H1 (cell line): Measurements from ENCODE around the gene HIP1. TPM values are rescaled to one million over a fixed set of nuclear protein-coding genes. Genes with fewer than 3 reads are reported as not detected.

Source experiments
- CTCF ChIA-PET: fragments of 300-600 bp; sonication (Branson Sonifier 250); formaldehyde crosslinking; loops from one replicate; lab custom pipeline; 2021; ENCODE audit not compliant: partially characterized antibody; lab: Charles Lee
- POLR2A ChIA-PET: fragments of 300-600 bp; sonication (Branson Sonifier 250); formaldehyde crosslinking; loops from one replicate; lab custom pipeline; 2021; ENCODE audit warnings: inconsistent platforms; ENCODE audit not compliant: partially characterized antibody; lab: Charles Lee
- DNase-seq, 2 experiments: peaks; one replicate each; pipeline versions ENCODE4 v3.0.0 to v3.0.0-alpha.2; 2010 to 2022; ENCODE audit warnings: low spot score in 2 of 2, low read depth in 1 of 2, mixed read lengths in 1 of 2
- FAIRE-seq: peaks from 2 replicates; lab custom pipeline; 2011; peaks lifted over from hg19 to GRCh38; lab: Jason Lieb, UNC
- H2AFZ ChIP-seq: 2 replicates; pipeline ENCODE4 v1.8.1; 2012; ENCODE audit warnings: low read length, inconsistent platforms
- H2AK5ac ChIP-seq: 2 replicates; pipeline ENCODE4 v1.6.1; 2013; ENCODE audit warnings: low read depth, low read length
- H2BK120ac ChIP-seq: replicated peaks from 2 replicates; pipeline ENCODE3; 2013; ENCODE audit warnings: low read depth, low read length, inconsistent platforms
- H2BK12ac ChIP-seq: 2 replicates; pipeline ENCODE4 v1.6.1; 2013; ENCODE audit warnings: low read depth, low read length
- H2BK15ac ChIP-seq: 2 replicates; pipeline ENCODE4 v1.6.1; 2013; ENCODE audit warnings: low read length
- H2BK20ac ChIP-seq: 2 replicates; pipeline ENCODE4 v1.6.1; 2013; ENCODE audit warnings: low read length
- H2BK5ac ChIP-seq: 2 replicates; pipeline ENCODE4 v1.6.1; 2013; ENCODE audit warnings: low read depth, low read length
- H3K14ac ChIP-seq: 2 replicates; pipeline ENCODE4 v1.6.1; 2013; ENCODE audit warnings: inconsistent platforms; ENCODE audit not compliant: insufficient read length
- H3K18ac ChIP-seq: 2 replicates; pipeline ENCODE4 v1.6.1; 2013; ENCODE audit warnings: low read length; ENCODE audit errors: extremely low read depth
- H3K23ac ChIP-seq: 2 replicates; pipeline ENCODE4 v1.6.1; 2013; ENCODE audit warnings: inconsistent platforms; ENCODE audit not compliant: insufficient read length
- H3K23me2 ChIP-seq: 2 replicates; pipeline ENCODE4 v1.6.1; 2013; ENCODE audit warnings: low read depth, low read length
- H3K27ac ChIP-seq: 2 replicates; pipeline ENCODE4 v1.6.1; 2011; ENCODE audit warnings: low read depth, low read length, inconsistent platforms
- H3K27me3 ChIP-seq, 4 experiments: replicated peaks in 1 of 4; 1 replicate in 1 of 4; 2 replicates in 3 of 4; pipeline versions ENCODE4 v1.6.1 to v1.8.1; 2011 to 2013; ENCODE audit warnings: low read length in 3 of 4, mild to moderate bottlenecking in 3 of 4, inconsistent platforms in 2 of 4, mixed read lengths in 2 of 4, moderate library complexity in 1 of 4; ENCODE audit not compliant: control insufficient read depth in 3 of 4, insufficient read depth in 3 of 4; ENCODE audit errors: extremely low read depth in 1 of 4
- H3K36me3 ChIP-seq, 4 experiments: 2 replicates each; pipeline versions ENCODE4 v1.6.1 to v1.8.1; 2011 to 2013; ENCODE audit warnings: mild to moderate bottlenecking in 4 of 4, low read length in 3 of 4, moderate library complexity in 2 of 4, control low read depth in 1 of 4, inconsistent platforms in 1 of 4; ENCODE audit not compliant: insufficient read depth in 4 of 4, control insufficient read depth in 2 of 4
- H3K4ac ChIP-seq: replicated peaks from 2 replicates; pipeline ENCODE3; 2013; ENCODE audit warnings: low read length, low read depth, mixed read lengths, inconsistent platforms; ENCODE audit not compliant: insufficient read length
- H3K4me1 ChIP-seq, 4 experiments: replicated peaks in 1 of 4; 1 replicate in 1 of 4; 2 replicates in 3 of 4; pipeline versions ENCODE4 v1.6.1 to v1.8.1; 2011 to 2013; ENCODE audit warnings: low read length in 3 of 4, inconsistent platforms in 2 of 4, mixed read lengths in 1 of 4; ENCODE audit not compliant: insufficient read depth in 4 of 4, control insufficient read depth in 3 of 4
- H3K4me2 ChIP-seq, 2 experiments: 2 replicates each; pipeline versions ENCODE4 v1.6.1 to v1.8.1; 2011 to 2013; ENCODE audit warnings: low read depth in 2 of 2, low read length in 2 of 2, control low read depth in 1 of 2, inconsistent platforms in 1 of 2, mild to moderate bottlenecking in 1 of 2; ENCODE audit not compliant: insufficient read depth in 1 of 2
- H3K4me3 ChIP-seq, 4 experiments: fragments of 200-600, 300-600 bp in 1 of 4; sonication (generic), shearing (Covaris generic), sonication (Bioruptor Twin) in 1 of 4; 2 replicates each; pipeline versions ENCODE4 v1.5.1 to v1.8.1; 2011 to 2016; ENCODE audit warnings: low read length in 4 of 4, low read depth in 3 of 4, control low read depth in 2 of 4, inconsistent platforms in 2 of 4, mild to moderate bottlenecking in 2 of 4, mixed read lengths in 1 of 4, moderate library complexity in 1 of 4; ENCODE audit not compliant: insufficient read depth in 2 of 4; ENCODE audit errors: extremely low read depth in 1 of 4
- H3K56ac ChIP-seq: replicated peaks from 2 replicates; pipeline ENCODE3; 2013; ENCODE audit warnings: low read depth, mild to moderate bottlenecking, mixed read lengths, low read length, inconsistent platforms; ENCODE audit not compliant: insufficient read length
- H3K79me1 ChIP-seq: 2 replicates; pipeline ENCODE4 v1.6.1; 2013; ENCODE audit warnings: low read depth, low read length, control low read depth
- H3K79me2 ChIP-seq, 2 experiments: 2 replicates each; pipeline versions ENCODE4 v1.6.1 to v1.8.1; 2012 to 2013; ENCODE audit warnings: low read length in 2 of 2, mild to moderate bottlenecking in 2 of 2, inconsistent platforms in 1 of 2; ENCODE audit not compliant: insufficient read depth in 2 of 2, control insufficient read depth in 1 of 2
- H3K9ac ChIP-seq, 4 experiments: replicated peaks in 1 of 4; 1 replicate in 1 of 4; 2 replicates in 3 of 4; pipeline versions ENCODE4 v1.6.1 to v1.8.1; 2011 to 2013; ENCODE audit warnings: low read depth in 3 of 4, low read length in 3 of 4, control low read depth in 2 of 4, mild to moderate bottlenecking in 2 of 4, moderate library complexity in 2 of 4, inconsistent platforms in 1 of 4; ENCODE audit errors: extremely low read depth in 1 of 4
- H3K9me3 ChIP-seq, 2 experiments: 2 replicates each; pipeline versions ENCODE4 v1.6.1 to v1.8.1; 2012 to 2013; ENCODE audit warnings: mild to moderate bottlenecking in 2 of 2, moderate library complexity in 2 of 2, control low read depth in 1 of 2, inconsistent platforms in 1 of 2, low read depth in 1 of 2, low read length in 1 of 2, mixed read lengths in 1 of 2; ENCODE audit not compliant: insufficient read depth in 2 of 2
- H4K20me1 ChIP-seq, 2 experiments: replicated peaks in 1 of 2; 2 replicates each; pipeline versions ENCODE3 to v1.8.1; 2011 to 2013; ENCODE audit warnings: inconsistent platforms in 2 of 2, low read length in 2 of 2, mild to moderate bottlenecking in 1 of 2; ENCODE audit not compliant: insufficient read depth in 2 of 2, control insufficient read depth in 1 of 2
- H4K5ac ChIP-seq: 2 replicates; pipeline ENCODE4 v1.6.1; 2013; ENCODE audit warnings: low read length, low read depth, mixed read lengths, inconsistent platforms; ENCODE audit not compliant: insufficient read length
- H4K8ac ChIP-seq: 2 replicates; pipeline ENCODE4 v1.8.0; 2013; ENCODE audit warnings: mild to moderate bottlenecking, moderate library complexity, low read length, inconsistent platforms; ENCODE audit not compliant: insufficient read depth; ENCODE audit errors: extremely low read depth
- H4K91ac ChIP-seq: replicated peaks from 2 replicates; pipeline ENCODE3; 2013; ENCODE audit warnings: low read length, mixed read lengths, inconsistent platforms; ENCODE audit not compliant: insufficient read length
- CTCF ChIP-seq, 3 experiments: IDR thresholded peaks; 1 replicate in 2 of 3; 2 replicates in 1 of 3; pipeline versions ENCODE4 v1.5.1 to v1.6.1; 2011; ENCODE audit warnings: low read length in 3 of 3, mild to moderate bottlenecking in 3 of 3, inconsistent platforms in 2 of 3, low read depth in 1 of 3, moderate library complexity in 1 of 3; ENCODE audit not compliant: insufficient read depth in 1 of 3; ENCODE audit errors: control extremely low read depth in 1 of 3
- POU5F1 ChIP-seq: IDR thresholded peaks from 2 replicates; pipeline ENCODE4 v1.6.1; 2011; ENCODE audit warnings: low read depth, mild to moderate bottlenecking, low read length, moderate library complexity
- RAD21 ChIP-seq, 2 experiments: IDR thresholded peaks in 1 of 2; conservative IDR thresholded peaks in 1 of 2; 2 replicates each; pipeline ENCODE4 v1.6.1; 2011; ENCODE audit warnings: low read depth in 2 of 2, low read length in 2 of 2, improper control_type of control experiment in 1 of 2, inconsistent platforms in 1 of 2, mild to moderate bottlenecking in 1 of 2, moderate library complexity in 1 of 2
- WGBS, 2 experiments: shearing (Covaris generic) in 1 of 2; methylation state at CpG; one replicate each; pipeline versions ENCODE4 v1.1.6 to v1.1.7; 2013 to 2015; ENCODE audit warnings: low lambda C conversion rate in 2 of 2, mixed read lengths in 2 of 2, inconsistent platforms in 1 of 2, low coverage in 1 of 2, missing lambda C conversion rate in 1 of 2; ENCODE audit not compliant: insufficient replicate concordance in 2 of 2, insufficient coverage in 1 of 2, insufficient read length in 1 of 2; ENCODE audit errors: extremely low coverage in 1 of 2, missing lambda C conversion rate in 1 of 2; 5-methylcytosine and 5-hydroxymethylcytosine counted together
- polyA plus RNA-seq, 7 experiments: library from polyadenylated mRNA; depleted of rRNA in 3 of 7; stranded (reverse) in 5 of 7; unstranded in 2 of 7; fragments of >200 nt in 5 of 7; fragments of 200-250 nt in 2 of 7; gene quantifications; 1 replicate in 5 of 7; 2 replicates in 1 of 7; 4 replicates in 1 of 7; pipeline versions ENCODE4 v1.2.1 to v1.2.3, GENCODE V29; 2011 to 2013; ENCODE audit warnings: missing spikeins in 2 of 7, mixed read lengths in 2 of 7
- total RNA-seq: library from RNA; stranded (reverse); fragmentation: NEBNext Ultra II Directional; extraction: Animal tissue kit (Norgen Biotek cat#: 25700); gene quantifications from 2 replicates; pipeline ENCODE4 v1.2.1, GENCODE V29; 2021

The HIP1 gene
- total and polyA plus RNA-seq, 2 of the 8 experiments (the other 6 are each of a cell fraction or from before 2014, with no cell fraction given): 51.8 to 108 TPM

- CTCF ChIA-PET: interaction anchor here (0.6 to 4.4 kb wide), 22 partner anchors 9 to 263 kb away, joined by 3 to 39 read pairs (median 4); partner anchors contain the start of gene HIP1
- H3K36me3 ChIP-seq: no peaks in the 10 kb centered on the region
- no peak overlapping the region for H4K91ac ChIP-seq
- TF ChIP-seq CTCF (IDR thresholded peaks at IDR 0.05; ENCODE audit: control extremely low read depth in 1 of 3, insufficient read depth in 1 of 3, low read depth in 1 of 3, low read length in 3 of 3) (peak; percentile 20 to 56 (median 51)), POU5F1 (no peak), RAD21 (IDR thresholded peaks at IDR 0.05 in 1 of 2, conservative IDR thresholded peaks at IDR 0.05 in 1 of 2; ENCODE audit: low read depth in 2 of 2, low read length in 2 of 2) (peak; percentile 47 to 69)
- TF ChIP-seq, all 59 proteins: peak for 2
- DNase-seq (no peak), FAIRE-seq (no peak)
- no peak overlapping the region for H2AK5ac ChIP-seq
- H3K79me2 ChIP-seq: no peaks in the 10 kb centered on the region
- H2AFZ ChIP-seq: no peak overlapping the region
- no peak overlapping the region for H3K4me2 ChIP-seq
- POLR2A ChIA-PET: no interaction called here
- no peak overlapping the region for H3K9ac ChIP-seq
- no peaks in the 10 kb centered on the region for H3K9me3 ChIP-seq
- H3K18ac ChIP-seq: no peak overlapping the region
- no peaks in the 10 kb centered on the region for H3K27me3 ChIP-seq
- H4K8ac ChIP-seq: no peak overlapping the region
- H3K23ac ChIP-seq: no peak overlapping the region
- no peak overlapping the region for H4K5ac ChIP-seq
- H2BK12ac ChIP-seq: no peak overlapping the region
- H4K20me1 ChIP-seq: no peaks in the 10 kb centered on the region
- H2BK120ac ChIP-seq: no peak overlapping the region
- no peak overlapping the region for H3K14ac ChIP-seq
- H3K4me3 ChIP-seq: no peak overlapping the region
- no peak overlapping the region for H3K27ac ChIP-seq
- no peaks in the 10 kb centered on the region for H3K23me2 ChIP-seq
- no peak overlapping the region for H3K4ac ChIP-seq
- no peaks in the 10 kb centered on the region for H3K4me1 ChIP-seq
- H2BK20ac ChIP-seq: no peak overlapping the region
- no peak overlapping the region for H2BK5ac ChIP-seq
- H3K56ac ChIP-seq: no peak overlapping the region
- no peaks in the 10 kb centered on the region for H3K79me1 ChIP-seq
- no peak overlapping the region for H2BK15ac ChIP-seq
- WGBS, 2 experiments: 82% methylated on average over 6 of the region's 6 CpGs; no CpG with 5 or more reads in 1 of the 2 experiments
Measured at GRCh38 chr7:75756991-75757676, 18.4 kb upstream of the HIP1 start.
